ENCODE results near the gene DISC1.

Gene DISC1

DNA sequence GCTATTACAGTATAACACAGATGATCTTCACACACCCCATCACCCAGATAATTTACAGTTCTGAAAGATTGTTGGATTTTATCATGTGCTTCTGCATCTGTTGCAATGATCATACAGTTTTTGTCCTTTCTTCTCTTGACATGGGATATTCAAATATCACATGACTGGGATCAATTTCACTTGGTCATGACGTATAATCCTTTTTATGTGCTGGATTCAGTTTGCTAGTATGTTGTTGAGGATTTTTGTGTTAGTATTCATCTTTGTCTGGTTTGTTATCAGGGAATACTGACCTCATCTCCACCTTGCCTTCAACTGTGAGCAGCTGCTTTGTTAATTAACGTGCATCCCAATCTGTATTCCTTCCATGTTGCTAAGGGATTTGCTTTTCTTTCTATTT, 44.7 kb upstream of the DISC1 start:
- Histone ChIP-seq H3K4me1 (ENCODE audit: insufficient read depth, low read length, severe bottlenecking) (no peaks in the 10 kb centered on the region), H3K27ac (ENCODE audit: low read depth, low read length, poor library complexity, severe bottlenecking) (no peak overlapping the region), H3K4me3 (ENCODE audit: low read depth, low read length, poor library complexity, severe bottlenecking) (no peak overlapping the region), H3F3A (ENCODE audit: insufficient read depth, low read length) (no peaks in the 10 kb centered on the region), H3K9ac (ENCODE audit: low read length) (no peak overlapping the region), H3K27me3 (ENCODE audit: insufficient read depth, low read length) (no peaks in the 10 kb centered on the region), H3K9me2 (ENCODE audit: low read depth, low read length) (no peaks in the 10 kb centered on the region), H2AFZ (ENCODE audit: low read length) (no peak overlapping the region), H3K9me3 (ENCODE audit: low read length) (no peaks in the 10 kb centered on the region), H3K36me3 (ENCODE audit: insufficient read depth, low read length) (no peaks in the 10 kb centered on the region), H4K20me1 (ENCODE audit: insufficient read depth, low read length) (no peaks in the 10 kb centered on the region), H3K4me2 (ENCODE audit: low read length) (no peak overlapping the region), H3K79me2 (ENCODE audit: insufficient read depth, low read length) (no peaks in the 10 kb centered on the region)
- no peak for TF ChIP-seq EZH2 (IDR thresholded peaks at IDR 0.05; ENCODE audit: borderline replicate concordance, low read length)

GRCh38 chr1:231583376-231583775, 43.2 kb upstream of the DISC1 start:
- Histone ChIP-seq H3K27me3 (ENCODE audit: insufficient read depth, low read length) (no peaks in the 10 kb centered on the region), H3K9me2 (ENCODE audit: low read depth, low read length) (no peaks in the 10 kb centered on the region), H3K4me3 (ENCODE audit: low read depth, low read length, poor library complexity, severe bottlenecking) (no peak overlapping the region), H3K4me2 (ENCODE audit: low read length) (no peak overlapping the region), H4K20me1 (ENCODE audit: insufficient read depth, low read length) (no peaks in the 10 kb centered on the region), H3K9ac (ENCODE audit: low read length) (no peak overlapping the region), H3K36me3 (ENCODE audit: insufficient read depth, low read length) (no peaks in the 10 kb centered on the region), H3K79me2 (ENCODE audit: insufficient read depth, low read length) (no peaks in the 10 kb centered on the region), H2AFZ (ENCODE audit: low read length) (no peak overlapping the region), H3K9me3 (ENCODE audit: low read length) (no peaks in the 10 kb centered on the region), H3K4me1 (ENCODE audit: insufficient read depth, low read length, severe bottlenecking) (no peaks in the 10 kb centered on the region), H3K27ac (ENCODE audit: low read depth, low read length, poor library complexity, severe bottlenecking) (no peak overlapping the region), H3F3A (ENCODE audit: insufficient read depth, low read length) (no peaks in the 10 kb centered on the region)
- no peak for TF ChIP-seq EZH2 (IDR thresholded peaks at IDR 0.05; ENCODE audit: borderline replicate concordance, low read length)
- TF ChIP-seq CTCF (IDR thresholded peaks at IDR 0.05; ENCODE audit: low read length): no peak

DNA sequence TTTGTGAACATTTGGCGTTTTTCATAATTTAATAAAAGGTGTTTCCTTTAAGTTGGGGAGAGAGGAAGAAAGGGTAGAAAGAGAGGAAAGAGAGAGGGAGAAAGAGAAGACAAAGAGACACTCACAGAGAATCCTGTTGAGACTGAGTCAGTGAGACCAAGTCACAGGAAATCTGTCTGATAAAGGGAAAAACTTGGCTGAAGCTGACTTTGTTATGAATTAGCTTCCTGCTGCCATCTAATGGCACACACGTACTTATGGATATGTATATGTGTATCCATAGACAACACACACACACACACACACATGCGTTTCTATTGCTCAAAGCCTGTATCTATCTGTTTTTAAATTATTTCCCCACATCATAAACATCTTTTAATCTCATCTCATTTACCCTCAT, 42.5 kb upstream of the DISC1 start:
- TF ChIP-seq EZH2 (IDR thresholded peaks at IDR 0.05; ENCODE audit: borderline replicate concordance, low read length) (no peak), CTCF (IDR thresholded peaks at IDR 0.05; ENCODE audit: low read length) (peak; percentile 30; the same call in 1 of the 2 replicates)
- Histone ChIP-seq H3K9me2 (ENCODE audit: low read depth, low read length) (no peaks in the 10 kb centered on the region), H3K27me3 (ENCODE audit: insufficient read depth, low read length) (no peaks in the 10 kb centered on the region), H3K4me1 (ENCODE audit: insufficient read depth, low read length, severe bottlenecking) (no peaks in the 10 kb centered on the region), H3K27ac (ENCODE audit: low read depth, low read length, poor library complexity, severe bottlenecking) (no peak overlapping the region), H3K9ac (ENCODE audit: low read length) (no peak overlapping the region), H3K4me2 (ENCODE audit: low read length) (no peak overlapping the region), H3K9me3 (ENCODE audit: low read length) (no peaks in the 10 kb centered on the region), H2AFZ (ENCODE audit: low read length) (no peak overlapping the region), H3K4me3 (ENCODE audit: low read depth, low read length, poor library complexity, severe bottlenecking) (no peak overlapping the region), H4K20me1 (ENCODE audit: insufficient read depth, low read length) (no peaks in the 10 kb centered on the region), H3K79me2 (ENCODE audit: insufficient read depth, low read length) (no peaks in the 10 kb centered on the region), H3F3A (ENCODE audit: insufficient read depth, low read length) (no peaks in the 10 kb centered on the region), H3K36me3 (ENCODE audit: insufficient read depth, low read length) (no peaks in the 10 kb centered on the region)

DNA sequence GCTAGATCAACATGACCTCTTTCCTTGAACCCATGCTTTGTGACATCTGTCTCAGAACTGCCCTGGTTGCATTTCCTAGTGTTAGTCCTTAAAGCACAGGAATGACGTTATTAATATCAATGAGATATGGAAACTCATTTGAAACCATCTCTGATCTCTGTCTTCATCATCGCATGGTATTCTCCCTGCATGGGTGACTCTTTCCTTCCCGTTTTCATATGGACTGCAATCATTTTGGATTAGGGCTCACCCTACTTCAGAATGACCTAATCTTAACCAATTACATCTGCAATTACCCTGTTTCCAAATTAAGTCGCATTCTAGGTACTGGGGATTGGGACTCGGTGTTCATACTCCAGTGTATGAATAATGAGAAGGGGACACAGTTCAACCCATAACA, 41.7 kb upstream of the DISC1 start:
- Histone ChIP-seq H3K4me1 (ENCODE audit: insufficient read depth, low read length, severe bottlenecking) (no peaks in the 10 kb centered on the region), H3F3A (ENCODE audit: insufficient read depth, low read length) (no peaks in the 10 kb centered on the region), H4K20me1 (ENCODE audit: insufficient read depth, low read length) (no peaks in the 10 kb centered on the region), H3K4me3 (ENCODE audit: low read depth, low read length, poor library complexity, severe bottlenecking) (no peak overlapping the region), H2AFZ (ENCODE audit: low read length) (no peak overlapping the region), H3K36me3 (ENCODE audit: insufficient read depth, low read length) (no peaks in the 10 kb centered on the region), H3K9me2 (ENCODE audit: low read depth, low read length) (no peaks in the 10 kb centered on the region), H3K27ac (ENCODE audit: low read depth, low read length, poor library complexity, severe bottlenecking) (no peak overlapping the region), H3K4me2 (ENCODE audit: low read length) (no peak overlapping the region), H3K9me3 (ENCODE audit: low read length) (no peaks in the 10 kb centered on the region), H3K79me2 (ENCODE audit: insufficient read depth, low read length) (no peaks in the 10 kb centered on the region), H3K9ac (ENCODE audit: low read length) (no peak overlapping the region), H3K27me3 (ENCODE audit: insufficient read depth, low read length) (no peaks in the 10 kb centered on the region)
- no peak for TF ChIP-seq CTCF (IDR thresholded peaks at IDR 0.05; ENCODE audit: low read length)

All from OCI-LY1 (cell line).